Ovary (tissue), 10 donors: ENCODE measurements around the gene CCL5. TPM values are rescaled to one million over a fixed set of nuclear protein-coding genes. Genes with fewer than 3 reads are reported as not detected.

Experiments
- DNase-seq, 5 donors: peaks; one replicate each; pipeline ENCODE4 v3.0.0-alpha.2; 2019 to 2020
- H3K27ac ChIP-seq, 2 donors: fragments of 200-600 bp; one replicate each; pipeline versions ENCODE4 v1.5.1 to v1.8.0; 2019 to 2022
- H3K27me3 ChIP-seq: fragments of 200-600 bp; one replicate; pipeline ENCODE4 v1.8.0; 2022
- H3K36me3 ChIP-seq: fragments of 200-600 bp; sonication (generic); one replicate; pipeline ENCODE4 v1.5.1; 2019
- H3K4me1 ChIP-seq: one replicate; pipeline ENCODE4 v1.8.1; 2013; ENCODE audit warnings: mild to moderate bottlenecking, moderate library complexity; ENCODE audit not compliant: insufficient read depth
- H3K4me3 ChIP-seq: fragments of 200-600 bp; sonication (generic); one replicate; pipeline ENCODE4 v1.5.1; 2017
- H3K9me3 ChIP-seq, 2 donors: fragments of 200-600 bp in 1 of 2; sonication (generic) in 1 of 2; one replicate each; pipeline versions ENCODE4 v1.5.1 to v1.8.1; 2013 to 2019; ENCODE audit warnings: mild to moderate bottlenecking in 1 of 2, moderate library complexity in 1 of 2
- CTCF ChIP-seq, 3 donors: fragments of 450-650 bp in 2 of 3; fragments of 200-600 bp in 1 of 3; IDR thresholded peaks; one replicate each; pipeline versions ENCODE4 v1.5.1 to v1.8.0; 2016 to 2022; ENCODE audit warnings: antibody characterized with exemption in 3 of 3, mild to moderate bottlenecking in 1 of 3
- EP300 ChIP-seq: sonication (generic); formaldehyde crosslinking; IDR thresholded peaks from one replicate; pipeline ENCODE4 v1.6.1; 2017; ENCODE audit warnings: antibody characterized with exemption
- POLR2A ChIP-seq: fragments of 450-650 bp; IDR thresholded peaks from one replicate; pipeline ENCODE4 v1.6.1; 2017; ENCODE audit warnings: antibody characterized with exemption, mild to moderate bottlenecking, moderate library complexity
- WGBS, 3 donors: extraction: QIAGEN DNeasy Blood & Tissue Kit in 1 of 3; methylation state at CpG; one replicate each; pipeline versions ENCODE4 v1.1.5 to v1.1.7; 2013 to 2017; 5-methylcytosine and 5-hydroxymethylcytosine counted together
- intact Hi-C, 4 donors: fragments of 100-400 bp; cut with DNase I; formaldehyde crosslinking; loops; one replicate each; pipeline versions ENCODE4 v1.11.0 to v1.15.1; 2022 to 2023
- long read RNA-seq, 3 donors: library from polyadenylated mRNA in 2 of 3; unstranded in 2 of 3; transcript quantifications; one replicate each; pipeline ENCODE4 v2.0.0 and lab custom pipeline, GENCODE V29; 2021 to 2026
- polyA plus RNA-seq, 2 donors: library from polyadenylated mRNA; stranded (reverse); fragments of 200-250 nt in 1 of 2; fragments of 350-450 nt in 1 of 2; fragmentation: Illumina TruSeq in 1 of 2; extraction: RNeasy Lipid Tissue Mini Kit (QIAGEN cat#74804) in 1 of 2; gene quantifications; one replicate each; pipeline ENCODE4 v1.2.3, GENCODE V29; 2013 to 2014
- total RNA-seq, 7 donors: library from RNA; depleted of rRNA in 2 of 7; stranded (reverse); fragments of >200 nt in 2 of 7; fragmentation: NEBNext Ultra II Directional in 3 of 7; extraction: Animal tissue kit (Norgen Biotek cat#: 25700) in 3 of 7; gene quantifications; one replicate each; pipeline versions ENCODE4 v1.1.0 to v1.2.4, GENCODE V29; 2016 to 2023
- donor health status: DM: no; HTN: no; CAD: no; lungs with moderate emphysema.
- donor health status: DM: no; HTN: no; CAD: no.
- donor health status: Bipolar disorder and iron deficiency.
- donor health status: DM: yes; HTN: yes; CAD: no.
- donor health status: DM: no; HTN: no; CAD: no.
- donor health status: DM: yes; HTN: yes; CAD: no.

The CCL5 gene
- 1 to 10 TPM in 6 of 7 donors, under 1 TPM in 1; 0.28 to 3.9 (median 2.1) TPM for total RNA-seq
- polyA plus RNA-seq: 10 to 100 TPM in 1 of 2 donors, 1 to 10 TPM in 1; 2.1 to 44.5 TPM
- long read RNA-seq, donor 1: 0 reads
- long read RNA-seq, donor 2: 0 reads
- long read RNA-seq, donor 3, partial matches to known transcripts: 0 of 4 reads
- long read RNA-seq, donor 3, other reads (novel, unspliced or antisense): 0 of 4 reads

- Histone ChIP-seq H3K9me3 (no peaks in the 10 kb centered on the region), H3K27ac (no peak within 1 kb of the TSS), H3K36me3 (no peaks in the 10 kb centered on the region), H3K4me3 (no peak within 1 kb of the TSS), H3K4me1 (no peaks in the 10 kb centered on the region), H3K27me3 (no peaks in the 10 kb centered on the region)
- no peak for TF ChIP-seq EP300
- no peak for TF ChIP-seq CTCF (IDR thresholded peaks at IDR 0.05)
- no peak for TF ChIP-seq POLR2A
- no peak for DNase-seq
- intact Hi-C loops: no loop called here
- 66 to 70% (median 66%) methylated on average over 11 of the region's 11 CpGs for WGBS, 3 donors
Observed at GRCh38 chr17:35879773-35880654, at the start of gene CCL5. Gene CCL5 (minus strand): TSS chr17:35880360.

GRCh38 chr17:35927714-35928113 lies 47.6 kb upstream of the CCL5 start:
- intact Hi-C loops: no loop called here
- Histone ChIP-seq H3K36me3 (no peaks in the 10 kb centered on the region), H3K4me1 (peaks cover 3% of the 10 kb centered on the region), H3K27ac (no peak overlapping the region), H3K4me3 (no peak overlapping the region), H3K27me3 (no peaks in the 10 kb centered on the region), H3K9me3 (no peaks in the 10 kb centered on the region)
- DNase-seq: no peak
- no peak for TF ChIP-seq POLR2A
- TF ChIP-seq EP300: no peak
- TF ChIP-seq CTCF (IDR thresholded peaks at IDR 0.05): no peak

- TF ChIP-seq EP300 (no peak), CTCF (IDR thresholded peaks at IDR 0.05) (no peak), POLR2A (no peak)
- WGBS, 3 donors: 94 to 97% (median 96%) methylated on average over 6 of the region's 6 CpGs
- intact Hi-C loops: no loop called here
Observed at GRCh38 chr17:35923609-35924114, 43.5 kb upstream of the CCL5 start.

DNA sequence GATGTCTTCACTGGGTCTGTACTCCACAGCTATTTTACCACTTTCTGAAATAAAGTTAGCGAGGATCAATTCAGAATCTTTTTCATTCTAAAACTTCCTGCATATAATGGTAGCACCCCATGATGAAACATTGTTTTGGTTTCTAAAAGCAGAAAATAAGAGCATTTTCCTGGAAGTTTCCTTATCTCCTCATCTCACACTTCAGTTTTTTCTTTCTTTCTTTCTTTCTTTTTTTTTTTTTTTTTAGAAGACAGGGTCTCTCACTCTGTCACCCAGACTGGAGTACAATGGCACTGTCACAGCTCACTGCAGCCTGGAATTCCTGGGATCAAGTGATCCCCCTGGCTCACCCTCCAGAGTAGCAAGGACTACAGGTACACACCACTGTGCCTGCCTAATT lies 40.1 kb upstream of the CCL5 start:
- TF ChIP-seq POLR2A (no peak), EP300 (no peak), CTCF (IDR thresholded peaks at IDR 0.05) (no peak)
- Histone ChIP-seq H3K4me3 (no peak overlapping the region), H3K36me3 (no peaks in the 10 kb centered on the region), H3K9me3 (no peaks in the 10 kb centered on the region), H3K4me1 (no peaks in the 10 kb centered on the region), H3K27ac (no peak overlapping the region), H3K27me3 (no peaks in the 10 kb centered on the region)
- intact Hi-C loops: no loop called here
- 98 to 100% (median 99%) methylated on average over 1 of the region's 1 CpG for WGBS, 3 donors
- no peak for DNase-seq

More at GRCh38 chr17:35923609-35924114, 43.5 kb upstream of the CCL5 start:
- DNase-seq: no peak
- Histone ChIP-seq H3K36me3 (no peaks in the 10 kb centered on the region), H3K4me1 (no peaks in the 10 kb centered on the region), H3K27ac (no peak overlapping the region), H3K27me3 (no peaks in the 10 kb centered on the region), H3K4me3 (no peak overlapping the region), H3K9me3 (no peaks in the 10 kb centered on the region)
